HG03135 (cell line): ENCODE measurements around the gene STAT2.
A peak's percentile ranks its signal among the peaks of the same experiment; 100 is the strongest.
"Not testable (repeated sequence)": the region's sequence is repeated elsewhere in the genome, so short reads cannot be mapped to it uniquely, and the experiment has no call there.

Source experiments
- ATAC-seq: cut with Tn5 transposase; IDR thresholded peaks from one replicate; pipeline ENCODE4 v1.9.1; 2021; ENCODE audit warnings: mild to moderate bottlenecking, moderate library complexity; ENCODE audit not compliant: unreplicated experiment

STAT2 gene

DNA sequence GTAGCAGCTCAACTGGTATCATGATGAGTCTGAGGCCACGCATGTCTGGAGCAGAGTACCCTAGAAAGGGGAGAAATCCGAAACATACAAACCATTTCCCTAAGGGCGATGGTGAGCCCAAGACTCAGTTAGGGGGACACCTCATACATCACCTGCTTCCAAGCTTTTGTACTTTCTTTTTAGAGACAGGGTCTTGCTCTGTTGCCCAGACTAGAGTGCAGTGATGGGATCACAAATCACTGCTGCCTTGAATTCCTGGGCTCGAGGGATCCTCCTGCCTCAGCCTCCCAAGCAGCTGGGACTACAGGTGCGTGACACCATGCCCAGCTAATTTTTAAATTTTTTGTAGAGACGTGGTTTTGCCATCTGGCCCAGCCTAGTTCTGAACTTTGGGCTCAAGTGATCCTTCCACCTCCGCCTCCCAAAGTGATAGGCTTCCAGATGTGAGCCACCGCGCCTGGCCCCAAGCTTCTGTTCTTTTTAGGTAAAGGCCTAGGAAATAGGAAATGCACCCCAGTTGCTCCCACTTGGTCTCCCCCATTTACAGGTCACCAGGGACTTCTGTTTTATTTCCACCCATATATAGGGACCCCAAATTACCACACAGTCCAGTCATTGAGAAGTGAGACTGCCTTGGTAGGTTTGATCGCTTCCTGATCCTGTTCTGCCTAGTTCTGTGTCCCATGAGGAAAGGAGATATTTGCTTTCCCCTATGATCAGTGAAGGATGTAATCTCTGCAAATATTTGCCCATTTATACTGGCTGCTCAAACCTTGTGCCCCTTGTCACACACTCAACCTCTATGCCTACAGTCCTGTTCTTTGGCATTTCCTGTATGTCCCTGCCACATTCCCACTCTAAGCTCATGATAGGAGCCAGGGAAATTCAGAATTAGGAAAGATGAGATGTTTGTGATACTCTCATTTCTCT lies 2.5 kb upstream of the STAT2 start, which contains the start of gene APOF:
TSS of gene APOF (minus strand) at position 728 of the 930 bp plus-strand sequence. CDS start at position 616, 112 bp downstream.
- no peak for ATAC-seq

GRCh38 chr12:56361487-56362129 lies 1.7 kb upstream of the STAT2 start:
- ATAC-seq = no peak

GRCh38 chr12:56358836-56359532 lies 923 bp downstream of the STAT2 start:
- no peak for ATAC-seq

DNA sequence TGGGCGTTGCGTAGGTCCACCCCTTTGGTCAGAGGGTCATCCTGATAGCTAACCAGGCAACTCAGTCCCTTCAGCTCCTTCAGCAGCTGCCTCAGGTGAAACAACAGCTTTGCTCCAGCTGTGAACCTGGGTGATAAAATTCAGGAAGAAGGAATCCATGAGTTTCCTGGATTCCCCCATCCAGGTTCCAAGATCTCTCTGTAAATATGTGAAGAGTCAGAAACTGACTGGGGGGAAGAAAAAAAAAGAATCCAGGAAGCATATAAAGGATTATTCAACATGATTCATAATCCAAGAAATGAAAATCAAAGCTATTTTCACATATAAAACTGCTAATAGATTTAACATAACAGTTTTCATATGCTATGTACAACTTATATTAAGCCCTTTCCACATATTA lies 8.6 kb downstream of the STAT2 start:
- ATAC-seq = no peak

DNA sequence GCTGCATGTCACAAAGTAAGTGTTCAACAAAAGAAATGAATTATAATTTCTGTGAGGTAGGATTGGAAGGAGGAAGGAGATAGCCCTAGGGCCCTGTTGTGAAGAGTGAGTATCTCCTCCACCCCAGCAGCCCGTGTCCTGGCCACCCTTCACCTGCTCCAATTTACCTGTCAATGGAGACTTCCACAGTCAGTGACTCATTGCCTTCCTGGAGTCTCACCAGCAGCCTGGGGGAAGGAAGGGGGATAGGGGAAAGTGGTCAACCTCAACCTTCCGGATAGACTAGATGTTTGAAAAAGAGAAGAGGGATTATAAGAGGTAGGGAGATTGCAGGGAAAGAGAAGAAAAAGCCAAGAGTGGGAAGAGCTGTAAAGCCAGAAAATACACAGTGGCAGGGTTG lies 9.2 kb downstream of the STAT2 start:
- ATAC-seq = no peak

DNA sequence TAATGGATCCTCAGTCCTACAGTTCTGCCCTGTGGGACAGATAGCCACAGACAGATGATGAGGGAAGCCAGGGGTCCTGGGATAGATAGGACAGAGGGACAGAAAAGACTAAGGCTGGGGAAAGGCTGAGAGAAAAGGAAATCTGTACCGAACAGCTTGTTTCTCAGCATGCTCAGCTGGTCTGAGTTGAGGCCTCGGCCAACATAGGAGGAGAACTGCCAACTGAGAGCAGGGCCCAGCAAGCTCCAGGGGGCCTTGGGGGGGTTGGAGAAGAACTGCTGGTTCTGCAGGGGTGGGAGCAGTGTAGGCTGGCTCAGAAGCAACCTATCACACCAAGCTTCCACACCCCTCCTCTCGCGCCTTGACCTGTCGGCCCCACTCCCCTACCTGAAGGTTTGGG lies 11.1 kb downstream of the STAT2 start:
- no peak for ATAC-seq

GRCh38 chr12:56347255-56347654 lies 12.7 kb downstream of the STAT2 start:
- not testable (repeated sequence) for ATAC-seq

DNA sequence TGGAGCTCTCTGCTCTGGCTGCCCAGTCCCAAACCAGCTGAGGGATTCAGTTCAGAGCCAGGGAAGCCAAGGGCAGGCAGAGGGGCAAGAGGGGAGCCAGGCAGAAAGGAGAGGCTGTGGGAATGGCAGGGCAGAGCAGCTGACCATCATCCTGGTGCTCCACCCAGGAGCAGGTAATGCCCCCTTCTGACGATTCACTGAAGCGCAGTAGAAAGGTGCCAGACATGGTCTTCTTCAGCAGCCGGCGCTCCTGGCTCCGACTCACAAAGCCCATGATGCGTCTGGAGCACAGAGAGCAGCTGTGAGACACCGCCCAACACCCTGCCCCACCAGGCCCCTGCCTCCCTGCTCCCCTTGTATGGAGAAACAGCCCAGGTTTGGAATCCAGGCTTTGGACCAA lies 13.2 kb downstream of the STAT2 start:
- ATAC-seq = no peak

- not testable (repeated sequence) for ATAC-seq
These were observed 17.6 kb downstream of the STAT2 start for GRCh38 chr12:56342290-56342689.

- no peak for ATAC-seq
These were observed 18.3 kb downstream of the STAT2 start for GRCh38 chr12:56341616-56342015.

DNA sequence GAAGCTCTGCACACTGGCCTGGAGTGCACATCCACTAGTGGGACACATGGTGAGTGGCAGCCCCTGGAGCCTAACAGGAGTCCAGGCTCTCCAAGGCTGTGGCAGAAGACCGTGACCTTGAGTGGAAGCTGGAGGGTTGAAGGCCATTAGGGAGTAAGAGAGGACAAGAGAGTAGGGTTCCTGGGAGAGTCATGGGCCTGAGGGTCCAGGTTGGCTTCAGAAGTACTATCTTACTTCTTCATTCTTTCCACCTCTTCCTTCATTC lies 20.8 kb downstream of the STAT2 start:
- no peak for ATAC-seq

DNA sequence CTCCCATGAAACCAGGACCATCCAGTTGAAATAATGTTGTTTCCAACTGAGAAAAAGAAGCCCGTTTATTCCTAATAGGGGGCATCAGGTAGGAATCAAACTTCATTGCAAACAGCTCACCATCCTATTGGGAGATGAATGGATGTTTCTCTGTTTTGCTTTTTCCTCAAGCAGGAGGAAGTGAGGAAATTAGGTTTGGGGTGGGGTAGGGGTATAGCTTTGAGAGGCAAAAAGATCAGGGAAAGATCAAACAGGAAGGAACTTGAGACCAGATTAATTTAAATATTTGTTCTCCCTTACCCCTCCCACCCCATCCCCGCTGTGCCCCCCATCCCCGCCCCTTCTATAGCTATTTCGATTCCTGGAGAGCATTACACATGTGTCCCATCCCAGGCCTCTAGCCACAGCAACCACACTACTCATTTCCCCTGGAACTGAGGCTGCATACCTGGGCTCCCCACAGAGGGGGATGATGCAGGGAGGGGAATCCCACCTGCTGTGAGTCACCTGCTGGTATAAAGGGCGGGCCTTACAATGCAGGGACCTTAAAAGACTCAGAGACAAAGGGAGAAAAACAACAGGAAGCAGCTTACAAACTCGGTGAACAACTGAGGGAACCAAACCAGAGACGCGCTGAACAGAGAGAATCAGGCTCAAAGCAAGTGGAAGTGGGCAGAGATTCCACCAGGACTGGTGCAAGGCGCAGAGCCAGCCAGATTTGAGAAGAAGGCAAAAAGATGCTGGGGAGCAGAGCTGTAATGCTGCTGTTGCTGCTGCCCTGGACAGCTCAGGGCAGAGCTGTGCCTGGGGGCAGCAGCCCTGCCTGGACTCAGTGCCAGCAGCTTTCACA lies 21.4 kb downstream of the STAT2 start, which contains the start of gene IL23A:
TSS of gene IL23A (plus strand) at position 577 of the 850 bp plus-strand sequence. CDS start at position 738, 161 bp downstream.
- ATAC-seq = no peak

GRCh38 chr12:56337753-56338251 lies 22.1 kb downstream of the STAT2 start:
- ATAC-seq = no peak

- no peak for ATAC-seq
These were observed 23.3 kb downstream of the STAT2 start for GRCh38 chr12:56336361-56337167.

GRCh38 chr12:56335527-56335926 lies 24.4 kb downstream of the STAT2 start:
- not testable (repeated sequence) for ATAC-seq

DNA sequence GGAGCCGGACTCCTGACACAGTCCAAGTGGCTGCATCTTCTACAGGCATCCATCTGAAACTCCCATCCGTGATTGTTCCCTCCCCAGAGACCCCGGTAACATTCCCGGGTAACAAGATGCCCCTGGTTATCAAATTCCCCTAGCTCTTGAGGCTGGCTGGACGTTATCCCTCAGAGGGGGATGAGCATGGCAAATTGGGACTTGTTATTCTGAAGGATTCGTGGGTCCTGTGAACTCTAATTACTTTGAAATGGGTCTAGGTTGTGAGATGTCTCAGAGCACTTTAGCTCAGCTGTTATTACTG lies 25.5 kb downstream of the STAT2 start:
- no peak for ATAC-seq

DNA sequence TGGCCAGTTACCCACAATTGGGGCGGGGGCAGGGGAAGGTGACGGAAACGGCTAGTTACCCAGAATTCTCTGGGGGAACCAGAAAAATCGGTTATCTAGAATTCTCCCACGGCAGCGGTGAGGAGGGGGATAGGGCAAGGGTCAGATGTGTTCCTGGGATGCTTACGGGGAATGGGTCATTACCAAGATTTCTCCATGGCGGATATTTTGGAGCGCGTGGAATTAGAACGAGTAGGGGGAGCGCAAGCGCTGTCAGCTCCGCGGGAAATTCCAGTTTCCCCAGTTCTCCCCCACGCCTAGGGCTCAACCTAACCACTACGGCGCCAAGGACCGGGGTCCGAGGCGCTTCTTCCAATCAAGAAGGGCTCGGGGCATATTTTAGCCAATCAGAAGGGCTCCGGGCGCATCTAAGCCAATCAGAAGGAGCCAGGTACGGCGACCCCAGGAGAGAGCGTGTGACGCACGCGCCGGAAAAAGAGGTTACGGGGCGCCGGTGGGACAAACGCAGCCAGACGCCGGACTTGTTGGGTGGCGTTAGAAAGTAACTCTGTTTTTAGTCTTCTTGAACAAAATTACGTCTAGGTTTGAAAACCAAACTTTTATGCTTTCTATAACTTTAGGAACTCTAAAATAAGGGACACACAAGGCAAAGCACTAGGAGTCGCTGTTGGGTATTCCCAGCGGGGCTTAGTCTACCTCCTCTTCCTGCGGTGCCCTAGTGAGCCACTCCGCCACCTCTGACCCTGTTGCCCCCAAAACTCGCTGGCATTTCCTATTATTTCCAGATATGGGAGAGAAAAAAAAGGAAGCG lies 26.0 kb downstream of the STAT2 start, which contains the start of gene PAN2:
TSS of gene PAN2 (minus strand) at position 322 of the 811 bp plus-strand sequence. CDS start 906 bp downstream, outside the sequence.
- peak; percentile 88 for ATAC-seq

DNA sequence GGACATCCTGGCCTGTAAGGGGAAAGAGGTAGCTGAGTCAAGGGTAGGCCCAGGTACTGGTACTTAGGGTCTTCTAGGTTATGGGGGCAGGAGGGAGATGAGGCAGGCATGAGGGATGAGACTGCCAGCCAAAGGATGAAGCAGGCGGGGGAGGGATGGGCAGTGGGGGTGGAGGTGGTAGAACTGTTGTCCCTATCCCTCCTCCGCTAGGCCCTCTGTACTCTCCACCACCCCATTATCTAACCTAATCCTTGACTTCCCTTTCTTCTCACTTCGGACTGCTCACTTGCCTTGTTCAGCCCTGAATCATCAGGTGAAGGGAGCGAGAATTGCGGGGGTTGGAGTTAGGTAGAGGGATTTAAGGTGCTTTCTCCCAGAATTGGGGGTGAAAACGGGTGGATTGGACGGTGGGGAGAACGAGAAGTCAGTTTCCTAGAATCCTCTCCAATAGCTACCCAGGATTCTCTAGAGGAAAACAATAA lies 26.7 kb downstream of the STAT2 start:
- no peak for ATAC-seq
